Aorta (tissue), 5 donors: ENCODE results near the gene KRTAP12-2. TPM values are rescaled to one million over a fixed set of nuclear protein-coding genes. Genes with fewer than 3 reads are reported as not detected.

Experiments
- ATAC-seq: fragments of 200-7000 bp; cut with Tn5 transposase; one replicate; pipeline ENCODE4 v1.9.1; 2022; ENCODE audit warnings: moderate library complexity; ENCODE audit not compliant: low FRiP score
- DNase-seq, 2 donors: peaks; one replicate each; pipeline ENCODE4 v3.0.0-alpha.2; 2020
- H3K27ac ChIP-seq, 2 donors: one replicate each; pipeline ENCODE4 v1.5.1; 2013; ENCODE audit warnings: low read length in 2 of 2, mild to moderate bottlenecking in 2 of 2, moderate library complexity in 2 of 2, control low read depth in 1 of 2, inconsistent platforms in 1 of 2, low read depth in 1 of 2
- H3K27me3 ChIP-seq, 2 donors: one replicate each; pipeline ENCODE4 v1.6.1; 2013; ENCODE audit warnings: control low read depth in 1 of 2, low read length in 1 of 2, mild to moderate bottlenecking in 1 of 2, moderate library complexity in 1 of 2; ENCODE audit not compliant: insufficient read depth in 2 of 2, control insufficient read depth in 1 of 2
- H3K36me3 ChIP-seq, 2 donors: one replicate each; pipeline ENCODE4 v1.6.1; 2013; ENCODE audit warnings: control low read depth in 1 of 2, low read length in 1 of 2, mild to moderate bottlenecking in 1 of 2; ENCODE audit not compliant: insufficient read depth in 2 of 2, control insufficient read depth in 1 of 2
- H3K4me1 ChIP-seq, 2 donors: one replicate each; pipeline ENCODE4 v1.6.1; 2013; ENCODE audit warnings: low read length in 2 of 2, control low read depth in 1 of 2, mild to moderate bottlenecking in 1 of 2, moderate library complexity in 1 of 2; ENCODE audit not compliant: insufficient read depth in 2 of 2, control insufficient read depth in 1 of 2
- H3K4me3 ChIP-seq, 2 donors: one replicate each; pipeline ENCODE4 v1.5.1; 2013; ENCODE audit warnings: low read length in 2 of 2, control low read depth in 1 of 2, mild to moderate bottlenecking in 1 of 2
- H3K9me3 ChIP-seq: one replicate; pipeline ENCODE4 v1.6.1; 2013; ENCODE audit warnings: mild to moderate bottlenecking, low read length; ENCODE audit not compliant: control insufficient read depth
- WGBS, 2 donors: extraction: QIAGEN DNeasy Blood & Tissue Kit; methylation state at CpG; one replicate each; pipeline ENCODE4 v1.1.7; 2013; 5-methylcytosine and 5-hydroxymethylcytosine counted together
- intact Hi-C, 2 donors: fragments of 100-400 bp; cut with DNase I; formaldehyde crosslinking; loops; one replicate each; pipeline versions ENCODE4 v1.14.2 to v1.15.0; 2022
- polyA plus RNA-seq, 2 donors: library from polyadenylated mRNA; stranded (reverse); fragments of 200-250 nt; gene quantifications; one replicate each; pipeline ENCODE4 v1.2.3, GENCODE V29; 2013
- total RNA-seq, 2 donors: library from RNA; stranded (reverse); fragmentation: NEBNext Ultra II Directional; extraction: Animal tissue kit (Norgen Biotek cat#: 25700); gene quantifications; one replicate each; pipeline ENCODE4 v1.2.1, GENCODE V29; 2021
- donor health status: healthy with polysubstance abuse.
- donor health status: Bipolar disorder and iron deficiency.
- donor health status: DM: no; HTN: no; CAD: no.
- donor health status: DM: no; HTN: no; CAD: no.
- donor health status: DM: yes; HTN: yes; CAD: no.

The KRTAP12-2 gene
- total and polyA plus RNA-seq, 4 donors = not detected

DNA sequence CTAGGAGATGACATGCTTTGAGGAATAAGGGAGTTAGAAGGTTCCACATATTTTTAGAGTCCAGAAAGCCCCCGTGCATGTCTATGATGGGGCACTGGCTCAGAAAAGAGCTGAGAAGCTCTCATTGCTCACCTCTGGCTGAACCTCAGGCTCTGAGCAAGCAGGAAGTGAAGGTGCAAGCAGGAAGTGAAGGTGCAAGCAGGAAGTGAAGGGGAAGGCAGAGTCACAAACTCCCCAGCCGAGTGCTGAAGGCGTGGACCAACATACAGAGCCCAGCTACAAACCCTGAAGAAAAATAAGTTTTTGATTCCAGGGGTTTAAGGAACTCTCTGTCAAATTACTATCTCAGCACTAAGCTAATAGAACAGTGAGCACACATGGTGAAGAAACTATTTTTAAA is 47.8 kb downstream of the KRTAP12-2 start:
- intact Hi-C loops = no loop called here
- DNase-seq = no peak
- H3K36me3 ChIP-seq = no peaks in the 10 kb centered on the region
- H3K9me3 ChIP-seq = peaks cover 3% of the 10 kb centered on the region
- no peaks in the 10 kb centered on the region for H3K27me3 ChIP-seq
- no peaks in the 10 kb centered on the region for H3K4me1 ChIP-seq
- no peak for ATAC-seq
- H3K4me3 ChIP-seq = no peak overlapping the region
- 77 to 83% methylated on average over 3 of the region's 3 CpGs for WGBS, 2 donors
- no peak overlapping the region for H3K27ac ChIP-seq

- Histone ChIP-seq H3K9me3 (peaks cover 3% of the 10 kb centered on the region), H3K27me3 (no peaks in the 10 kb centered on the region), H3K27ac (no peak overlapping the region), H3K36me3 (no peaks in the 10 kb centered on the region), H3K4me3 (no peak overlapping the region), H3K4me1 (no peaks in the 10 kb centered on the region)
- WGBS, 2 donors = 37 to 40% methylated on average over 4 of the region's 4 CpGs
- DNase-seq (peak in 1 of 2 donors; percentile 83), ATAC-seq (no peak)
- intact Hi-C loops = no loop called here
Observed at GRCh38 chr21:44618504-44618903, 48.2 kb downstream of the KRTAP12-2 start.

DNA sequence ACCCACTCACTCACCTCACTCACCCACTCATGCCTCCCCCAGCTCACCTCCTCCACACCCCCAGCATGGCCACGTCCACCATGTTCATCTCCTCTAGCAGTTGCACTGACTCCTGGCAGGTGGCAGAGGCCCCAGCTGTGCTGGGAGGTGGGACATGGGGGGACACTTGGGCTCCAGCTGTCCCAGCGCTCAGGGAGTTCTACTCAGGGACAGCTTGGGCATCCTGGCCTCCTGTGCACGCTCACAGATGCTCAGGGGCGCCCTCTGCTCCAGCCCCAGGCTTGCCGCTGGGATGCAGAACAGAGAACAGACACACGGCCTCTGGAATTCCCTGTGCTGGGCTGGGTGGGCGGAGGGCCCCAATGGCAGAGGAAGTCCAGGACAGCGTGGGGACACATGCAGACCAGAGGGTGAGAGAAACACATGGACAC is 49.6 kb downstream of the KRTAP12-2 start:
- WGBS, 2 donors = 68 to 70% methylated on average over 8 of the region's 8 CpGs
- DNase-seq = no peak

DNA sequence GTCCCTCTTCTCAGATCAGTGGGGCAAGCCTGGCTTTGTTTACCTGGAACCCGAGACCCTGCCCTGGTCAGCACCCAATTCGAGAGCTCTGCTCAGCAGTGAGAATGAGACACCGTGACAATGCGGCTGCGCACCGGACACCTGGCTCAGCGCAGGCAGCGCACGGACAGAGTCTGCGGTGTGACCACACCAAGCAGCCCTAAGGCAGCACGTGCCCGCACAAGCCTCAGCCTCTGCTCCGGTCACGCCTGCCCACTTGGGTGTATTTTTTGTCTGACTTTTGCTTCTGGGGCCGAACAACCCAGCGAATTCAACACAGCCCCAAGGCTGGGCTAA is 50.2 kb downstream of the KRTAP12-2 start:
- Histone ChIP-seq H3K36me3 (no peaks in the 10 kb centered on the region), H3K27me3 (no peaks in the 10 kb centered on the region), H3K4me1 (no peaks in the 10 kb centered on the region), H3K9me3 (no peaks in the 10 kb centered on the region), H3K4me3 (no peak overlapping the region), H3K27ac (no peak overlapping the region)
- no peak for ATAC-seq
- intact Hi-C loops = no loop called here
- WGBS, 2 donors = 84 to 85% methylated on average over 16 of the region's 16 CpGs
- DNase-seq = no peak

More for the DNA sequence above, 49.6 kb downstream of the KRTAP12-2 start:
- H3K36me3 ChIP-seq = no peaks in the 10 kb centered on the region
- ATAC-seq = no peak
- H3K4me1 ChIP-seq = no peaks in the 10 kb centered on the region
- H3K27me3 ChIP-seq = no peaks in the 10 kb centered on the region
- no peak overlapping the region for H3K4me3 ChIP-seq
- intact Hi-C loops = no loop called here
- H3K9me3 ChIP-seq = no peaks in the 10 kb centered on the region
- no peak overlapping the region for H3K27ac ChIP-seq

Other genes with a start within 250 kb of the KRTAP12-2 start
- 1 to 10 TPM; 1.6 to 5.3 TPM for gene LRRC3, start 211.4 kb downstream of the KRTAP12-2 start, total RNA-seq
- 1 to 10 TPM in 1 of 2 donors, under 1 TPM in 1; 0.63 to 1.5 TPM for gene LRRC3, start 211.4 kb downstream of the KRTAP12-2 start, polyA plus RNA-seq
- not detected for gene KRTAP10-1, start 126.7 kb downstream of the KRTAP12-2 start, total RNA-seq
- not detected for gene KRTAP10-1, start 126.7 kb downstream of the KRTAP12-2 start, polyA plus RNA-seq
- gene KRTAP10-2, start 115.4 kb downstream of the KRTAP12-2 start, total RNA-seq = not detected
- gene KRTAP10-2, start 115.4 kb downstream of the KRTAP12-2 start, polyA plus RNA-seq = not detected
- gene KRTAP10-3, start 108.1 kb downstream of the KRTAP12-2 start, total RNA-seq = not detected
- not detected for gene KRTAP10-3, start 108.1 kb downstream of the KRTAP12-2 start, polyA plus RNA-seq
- not detected for gene KRTAP10-4, start 93.2 kb downstream of the KRTAP12-2 start, total RNA-seq
- gene KRTAP10-4, start 93.2 kb downstream of the KRTAP12-2 start, polyA plus RNA-seq = not detected
- not detected for gene KRTAP10-5, start 86.3 kb downstream of the KRTAP12-2 start, total RNA-seq
- gene KRTAP10-5, start 86.3 kb downstream of the KRTAP12-2 start, polyA plus RNA-seq = not detected
- not detected for gene KRTAP10-6, start 74.4 kb downstream of the KRTAP12-2 start, total RNA-seq
- gene KRTAP10-6, start 74.4 kb downstream of the KRTAP12-2 start, polyA plus RNA-seq = not detected
- not detected for gene KRTAP10-7, start 66.3 kb downstream of the KRTAP12-2 start, total RNA-seq
- not detected for gene KRTAP10-7, start 66.3 kb downstream of the KRTAP12-2 start, polyA plus RNA-seq
- gene KRTAP10-8, start 54.8 kb downstream of the KRTAP12-2 start, total RNA-seq = not detected
- not detected for gene KRTAP10-8, start 54.8 kb downstream of the KRTAP12-2 start, polyA plus RNA-seq
- not detected for gene KRTAP10-9, start 39.8 kb downstream of the KRTAP12-2 start, total RNA-seq
- gene KRTAP10-9, start 39.8 kb downstream of the KRTAP12-2 start, polyA plus RNA-seq = not detected
- gene KRTAP10-10, start 29.6 kb downstream of the KRTAP12-2 start, total RNA-seq = not detected
- gene KRTAP10-10, start 29.6 kb downstream of the KRTAP12-2 start, polyA plus RNA-seq = not detected
- not detected for gene KRTAP10-11, start 20.5 kb downstream of the KRTAP12-2 start, total RNA-seq
- not detected for gene KRTAP10-11, start 20.5 kb downstream of the KRTAP12-2 start, polyA plus RNA-seq
- gene KRTAP12-4, start 12.3 kb downstream of the KRTAP12-2 start, total RNA-seq = not detected
- not detected for gene KRTAP12-4, start 12.3 kb downstream of the KRTAP12-2 start, polyA plus RNA-seq
- not detected for gene KRTAP12-3, start 9.0 kb downstream of the KRTAP12-2 start, total RNA-seq
- gene KRTAP12-3, start 9.0 kb downstream of the KRTAP12-2 start, polyA plus RNA-seq = not detected
- gene KRTAP12-1, start 15.2 kb upstream of the KRTAP12-2 start, total RNA-seq = not detected
- gene KRTAP12-1, start 15.2 kb upstream of the KRTAP12-2 start, polyA plus RNA-seq = not detected
- not detected for gene KRTAP10-12, start 30.2 kb upstream of the KRTAP12-2 start, total RNA-seq
- gene KRTAP10-12, start 30.2 kb upstream of the KRTAP12-2 start, polyA plus RNA-seq = not detected
- gene TSPEAR, start 44.6 kb upstream of the KRTAP12-2 start, total RNA-seq = not detected
- gene TSPEAR, start 44.6 kb upstream of the KRTAP12-2 start, polyA plus RNA-seq = not detected
- gene UBE2G2, start 134.9 kb upstream of the KRTAP12-2 start, total RNA-seq = 10 to 100 TPM; 79.5 to 83.6 TPM
- 10 to 100 TPM; 46.8 to 60.0 TPM for gene UBE2G2, start 134.9 kb upstream of the KRTAP12-2 start, polyA plus RNA-seq
- gene SUMO3, start 151.1 kb upstream of the KRTAP12-2 start, total RNA-seq = 10 to 100 TPM; 63.2 to 68.9 TPM
- gene SUMO3, start 151.1 kb upstream of the KRTAP12-2 start, polyA plus RNA-seq = 10 to 100 TPM; 35.7 to 88.0 TPM
- 100 to 1,000 TPM; 268 to 271 TPM for gene PTTG1IP, start 206.8 kb upstream of the KRTAP12-2 start, total RNA-seq
- gene PTTG1IP, start 206.8 kb upstream of the KRTAP12-2 start, polyA plus RNA-seq = 100 to 1,000 TPM; 103 to 191 TPM